ENCODE measurements around the gene DUSP3.

The DUSP3 gene

DNA sequence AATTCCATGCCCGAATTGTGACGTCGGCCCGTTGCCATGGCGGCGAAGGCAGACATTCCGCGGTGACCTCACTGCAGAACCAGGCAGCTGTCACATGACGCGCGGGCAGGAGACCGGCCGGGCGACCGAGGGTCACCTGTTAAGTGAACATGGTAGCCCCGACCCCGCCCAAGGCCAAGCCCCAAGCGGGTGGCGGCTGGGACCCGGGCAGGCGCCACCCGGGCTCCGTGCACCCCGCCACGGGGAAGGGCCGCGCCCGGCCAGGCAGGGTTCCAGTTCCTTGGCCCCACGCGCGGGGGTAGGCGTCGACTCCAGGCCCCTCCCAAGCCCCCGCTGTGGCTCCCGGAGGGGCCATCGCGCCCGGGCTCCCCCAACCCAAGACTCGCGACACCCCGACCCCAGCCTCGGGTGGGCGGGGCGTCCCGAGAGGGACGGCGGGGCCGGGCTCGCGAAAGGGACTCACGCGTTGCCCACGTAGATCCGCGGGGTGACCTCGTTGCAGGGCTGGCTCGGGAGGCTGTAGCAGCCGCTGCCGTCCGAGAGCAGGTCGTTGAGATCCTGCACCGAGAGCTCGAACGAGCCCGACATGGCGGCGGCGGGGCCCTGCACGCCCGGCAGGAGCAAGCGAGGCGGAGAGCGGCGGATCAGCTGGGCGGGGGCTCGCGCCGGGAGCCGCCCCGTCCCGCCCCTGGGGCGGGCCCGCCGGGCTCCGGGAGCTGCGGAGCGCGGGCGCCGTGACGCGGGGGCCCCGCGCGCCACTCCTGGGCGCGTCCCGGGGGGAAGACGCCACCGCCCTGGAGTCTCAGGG lies at the start of gene DUSP3:
Gene DUSP3 (minus strand): TSS at position 641 of the 808 bp plus-strand sequence. CDS start 53 bp downstream, at position 588.
- DNase-seq = peak; percentile 92

DNA sequence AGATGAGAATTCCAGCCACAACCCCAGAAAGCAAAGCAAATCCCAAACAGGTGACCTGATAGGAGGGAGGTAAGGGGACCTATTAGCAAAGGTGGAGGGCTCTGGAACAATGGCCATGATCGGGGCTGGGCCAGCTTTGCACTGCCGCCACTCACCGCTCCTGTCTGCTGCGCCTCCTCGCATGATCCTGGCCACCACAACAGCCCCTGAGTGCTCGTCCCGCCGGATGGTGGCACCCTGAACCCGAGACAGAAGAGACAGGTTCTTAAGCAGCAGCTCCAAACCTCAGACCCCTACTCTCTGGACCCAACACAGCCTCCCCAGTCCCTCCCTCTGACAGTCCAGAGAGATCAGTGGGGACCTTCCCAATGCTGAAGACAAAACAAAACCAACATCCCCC lies 48.8 kb upstream of the DUSP3 start:
- no peak for DNase-seq

DNA sequence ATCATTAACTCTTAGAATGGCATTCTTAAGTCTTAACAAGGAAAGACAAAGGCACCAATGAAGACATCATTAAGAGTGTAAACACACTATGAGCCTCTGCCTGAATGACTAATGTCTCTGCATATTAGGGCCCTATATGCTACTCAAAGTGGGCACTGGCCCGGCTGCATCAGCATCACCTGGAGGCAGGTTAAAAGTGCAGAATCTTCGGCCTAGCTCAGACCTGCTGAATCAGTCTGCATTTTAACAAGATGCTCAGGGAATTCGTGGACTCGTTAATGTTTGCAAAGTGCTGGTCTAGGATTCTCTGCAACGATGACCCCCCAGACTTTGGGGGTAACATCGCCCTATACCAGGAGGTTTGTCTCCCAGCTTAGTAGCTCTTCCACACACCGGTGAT lies 47.4 kb upstream of the DUSP3 start:
- DNase-seq = no peak

DNA sequence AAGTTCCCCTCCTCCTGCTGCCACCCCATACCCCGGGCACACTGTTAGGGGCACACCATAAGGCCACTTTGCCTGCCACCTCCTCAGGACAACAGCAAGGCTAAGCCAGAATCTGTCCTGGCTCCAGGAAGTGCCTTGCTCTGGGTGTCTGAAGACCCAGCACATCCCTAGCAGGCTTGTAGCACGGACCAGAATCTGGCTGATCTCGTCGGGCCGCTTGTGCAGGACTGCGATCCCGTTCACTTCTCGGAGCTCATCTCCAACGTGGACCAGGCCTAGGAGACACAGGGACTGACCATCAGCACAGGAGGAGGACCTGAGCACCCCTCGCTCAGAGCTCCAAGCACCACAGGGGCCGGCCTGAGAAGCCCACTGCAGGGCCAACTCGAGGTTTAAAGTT lies 46.8 kb upstream of the DUSP3 start:
- no peak for DNase-seq

DNA sequence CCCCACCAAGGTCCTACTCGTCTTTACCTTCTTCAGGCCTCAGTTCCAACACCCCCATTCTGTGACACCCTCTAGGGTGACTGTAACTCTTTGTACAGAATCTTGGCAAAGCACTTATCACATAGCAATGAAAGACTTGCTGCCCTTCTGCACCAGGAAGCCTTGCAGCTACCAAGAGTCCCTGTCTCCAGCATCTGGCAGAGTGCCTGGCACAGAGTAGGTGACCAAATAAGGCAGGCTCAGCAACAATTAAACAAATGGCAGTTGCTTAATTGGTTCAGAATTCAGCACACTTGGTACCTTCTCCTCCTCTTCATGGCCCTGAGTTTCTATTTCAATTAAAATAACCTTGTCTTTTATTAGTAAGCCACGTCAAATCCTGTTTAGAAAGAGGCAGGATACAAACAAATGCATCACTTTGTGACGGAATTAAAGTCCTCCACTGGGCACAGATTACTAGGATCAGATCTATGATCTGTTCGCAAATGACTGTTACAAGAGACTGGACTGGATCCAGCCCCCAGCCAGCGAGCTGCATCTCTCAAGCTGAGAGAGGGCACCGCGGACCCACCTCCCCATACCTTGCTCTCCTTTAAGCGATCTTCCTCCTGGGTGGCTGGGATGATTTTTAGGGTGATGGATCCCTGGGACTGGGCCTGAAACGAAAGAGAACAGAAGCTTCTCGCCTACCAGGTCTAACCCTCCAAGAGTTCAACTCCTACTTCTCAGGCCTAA lies 44.7 kb upstream of the DUSP3 start:
- DNase-seq = no peak

DNA sequence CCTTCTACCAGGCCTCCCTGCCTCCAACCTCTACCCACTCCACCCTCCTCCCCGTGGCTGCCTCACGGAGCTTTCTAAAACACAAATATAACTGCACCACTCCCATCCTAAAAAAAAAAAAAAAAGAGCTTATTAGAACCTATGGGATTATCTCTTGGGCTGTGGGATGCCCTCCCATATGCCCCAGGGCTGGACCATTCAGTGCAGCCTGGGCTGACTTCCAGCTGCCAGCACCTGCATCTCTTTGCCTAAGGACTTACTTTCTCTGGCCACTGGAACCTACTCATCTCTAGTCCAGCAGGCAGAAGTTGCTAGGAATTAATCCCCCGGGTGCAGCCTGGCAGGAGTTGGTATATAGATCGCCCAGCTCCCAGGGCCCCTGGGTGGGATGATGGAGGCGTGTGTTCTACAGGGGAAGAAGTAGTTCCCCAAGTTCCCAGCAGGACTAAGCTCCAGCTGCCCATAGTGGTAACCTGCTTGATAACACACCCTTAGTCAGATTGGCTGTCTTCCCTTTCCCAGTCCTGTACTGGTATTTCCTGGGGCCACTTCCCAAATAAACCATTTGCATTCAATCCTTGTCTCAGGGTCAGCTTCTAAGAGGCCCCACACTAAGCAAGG lies 43.9 kb upstream of the DUSP3 start:
- peak; percentile 33 for DNase-seq

DNA sequence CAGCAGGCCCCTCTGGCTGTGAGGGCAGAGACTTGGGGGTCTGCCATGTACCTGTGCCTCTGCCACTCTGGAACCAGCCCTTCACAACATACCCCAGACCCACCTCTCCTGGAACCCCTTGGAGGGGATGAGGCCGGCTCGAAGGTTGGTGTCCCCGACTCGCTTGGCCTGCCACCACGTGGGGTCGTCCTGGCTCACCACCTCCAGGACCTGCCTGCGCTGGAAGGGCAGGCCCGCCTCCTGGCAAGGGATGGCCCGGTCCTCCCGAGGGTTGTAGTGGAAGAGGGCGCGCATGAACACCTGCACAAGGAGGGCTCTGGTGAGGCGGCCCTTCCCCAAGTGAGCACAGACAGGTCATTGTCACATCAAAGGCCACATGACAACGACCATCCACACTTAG lies 42.0 kb upstream of the DUSP3 start:
- DNase-seq = no peak

DNA sequence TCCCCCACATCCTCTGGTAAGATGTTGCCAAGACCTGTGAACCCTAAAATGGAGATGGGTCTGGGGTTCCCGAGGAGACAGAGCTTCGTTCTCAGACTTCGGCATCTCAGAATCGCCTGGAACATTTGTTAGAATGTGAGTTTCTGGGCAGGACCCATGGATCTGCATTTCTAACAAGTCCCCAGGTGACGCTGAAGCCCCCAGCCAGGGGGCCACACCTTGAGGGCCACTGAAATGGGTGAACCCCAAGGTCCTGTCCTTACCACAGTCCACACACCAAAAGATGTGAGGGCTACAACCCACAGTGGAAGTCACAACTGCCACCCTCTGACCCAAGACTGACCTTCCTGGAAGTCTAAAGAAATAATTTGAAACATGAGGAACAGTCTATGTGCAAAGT lies 40.2 kb upstream of the DUSP3 start:
- DNase-seq = no peak

DNA sequence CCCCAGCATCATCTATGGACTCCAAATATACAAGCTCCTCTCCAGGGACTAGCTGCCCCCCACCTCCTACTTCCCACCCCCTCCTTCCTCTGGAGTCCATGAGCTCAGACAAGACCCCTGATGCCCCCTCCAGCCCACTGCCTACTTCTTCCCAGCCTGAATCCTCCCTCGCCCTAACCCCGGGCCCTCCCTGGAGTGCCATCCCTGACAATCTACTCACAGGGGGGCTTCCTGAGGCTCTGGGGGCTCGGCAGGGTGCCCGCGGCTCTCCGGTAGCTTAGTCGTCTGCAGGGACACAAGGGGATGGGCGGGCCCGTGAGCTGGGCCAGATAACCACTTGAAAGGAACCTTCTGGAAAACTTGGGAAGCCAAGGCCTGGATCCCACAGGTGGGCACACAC lies 39.0 kb upstream of the DUSP3 start:
- DNase-seq = no peak

DNA sequence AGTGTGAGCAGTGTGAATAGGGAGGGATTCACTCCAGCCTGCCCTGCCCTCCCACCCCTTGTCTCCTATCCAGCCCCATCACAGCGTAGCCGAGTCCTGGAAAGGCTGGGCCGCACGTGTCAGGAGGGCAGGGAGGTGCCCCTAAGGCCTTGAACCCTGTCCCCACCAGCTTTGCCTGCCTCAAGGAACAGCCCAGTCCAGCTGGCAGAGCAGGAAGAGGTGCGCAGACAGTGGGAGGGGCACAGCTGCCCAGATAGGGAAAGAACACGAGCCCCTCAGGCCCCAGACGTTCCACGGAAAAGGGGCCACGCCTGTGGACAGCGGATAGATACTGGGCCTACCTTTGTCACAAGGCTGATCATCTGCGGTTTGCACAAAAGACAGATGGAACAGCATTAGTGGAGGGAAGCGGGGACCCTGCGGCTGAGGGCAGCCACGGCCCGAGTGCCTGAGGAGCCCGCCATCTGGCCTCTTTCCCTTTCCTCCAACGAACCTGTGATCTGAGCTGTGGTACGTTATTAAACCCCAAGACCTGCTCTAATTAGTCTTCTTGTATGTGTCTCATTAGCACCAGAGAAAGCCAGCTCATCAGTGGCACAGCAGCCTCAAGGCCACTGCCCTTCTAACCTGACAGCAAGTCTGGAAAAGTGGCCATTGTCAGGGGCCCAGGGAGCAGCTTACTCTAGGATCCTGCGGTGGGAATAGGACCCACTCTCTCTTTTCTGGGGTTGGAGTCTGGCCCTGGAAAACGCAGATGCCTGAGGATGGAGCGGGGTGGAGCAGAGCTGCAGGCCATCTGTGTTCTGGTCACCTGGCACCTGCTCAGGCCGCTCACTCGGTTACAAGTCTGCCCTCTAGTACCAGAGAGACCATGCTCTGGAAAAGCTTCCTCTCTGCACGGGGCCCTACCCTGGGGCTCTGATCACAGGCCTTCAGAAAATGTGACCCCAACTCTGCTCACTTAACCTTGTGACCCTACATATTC lies 37.9 kb upstream of the DUSP3 start:
- no peak for DNase-seq

DNA sequence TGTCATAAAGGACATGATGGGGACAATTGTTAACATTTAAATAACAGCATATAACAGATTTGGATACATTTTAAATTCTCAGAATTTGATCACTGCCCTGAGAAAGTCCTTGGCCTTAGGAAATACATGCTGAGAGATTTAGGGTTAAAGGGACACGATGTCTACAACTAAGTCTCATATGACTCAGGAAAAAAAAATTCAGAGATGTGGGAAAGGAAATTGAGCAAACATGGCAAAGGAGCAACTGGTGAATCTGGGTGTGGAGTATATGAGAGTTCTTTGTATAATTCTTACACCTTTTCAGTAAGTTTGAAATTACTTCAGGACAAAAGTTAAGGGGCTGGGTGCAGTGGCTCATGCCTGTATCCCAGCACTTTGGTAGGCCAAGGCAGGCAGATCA lies 35.9 kb upstream of the DUSP3 start:
- peak; percentile 48 for DNase-seq

DNA sequence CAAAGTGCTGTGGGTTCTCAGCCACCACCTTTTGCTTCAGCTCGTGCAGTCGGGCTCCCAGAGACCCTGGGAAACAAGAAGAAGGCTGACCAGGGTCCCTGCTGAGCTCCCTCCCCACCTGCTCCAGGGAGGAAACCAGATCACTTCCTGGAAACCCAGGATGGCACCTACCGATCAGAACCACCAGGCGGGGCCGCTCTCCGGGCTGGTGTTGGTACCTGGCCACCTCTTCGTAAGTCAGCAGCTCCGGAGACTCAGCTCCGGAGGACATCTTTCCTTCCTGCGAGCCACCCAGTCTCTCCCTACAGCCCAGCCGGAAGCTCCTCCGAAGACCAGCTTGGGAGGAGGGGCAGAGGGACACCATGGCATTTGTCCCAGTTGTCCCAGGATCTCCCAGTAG lies 35.2 kb upstream of the DUSP3 start:
- no peak for DNase-seq

DNA sequence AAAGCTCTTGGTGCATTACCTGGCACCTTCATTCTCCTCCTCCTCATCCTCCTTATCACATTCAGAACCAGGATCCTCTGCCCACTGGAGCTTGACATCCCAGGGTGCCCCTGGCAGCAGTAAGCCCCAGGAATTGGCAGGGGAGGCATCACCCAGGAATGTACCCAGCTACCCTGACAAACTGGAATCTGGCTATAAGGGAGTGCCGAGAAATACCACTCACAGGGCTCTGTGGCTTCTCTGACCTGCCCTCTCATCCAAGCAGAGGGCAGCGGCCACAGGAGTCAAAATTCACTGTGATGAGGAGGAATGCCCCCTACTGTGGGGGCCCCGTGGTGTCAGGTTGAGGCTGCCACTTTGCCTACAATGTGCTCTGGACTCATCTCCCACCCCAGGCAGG lies 34.6 kb upstream of the DUSP3 start:
- DNase-seq = no peak

DNA sequence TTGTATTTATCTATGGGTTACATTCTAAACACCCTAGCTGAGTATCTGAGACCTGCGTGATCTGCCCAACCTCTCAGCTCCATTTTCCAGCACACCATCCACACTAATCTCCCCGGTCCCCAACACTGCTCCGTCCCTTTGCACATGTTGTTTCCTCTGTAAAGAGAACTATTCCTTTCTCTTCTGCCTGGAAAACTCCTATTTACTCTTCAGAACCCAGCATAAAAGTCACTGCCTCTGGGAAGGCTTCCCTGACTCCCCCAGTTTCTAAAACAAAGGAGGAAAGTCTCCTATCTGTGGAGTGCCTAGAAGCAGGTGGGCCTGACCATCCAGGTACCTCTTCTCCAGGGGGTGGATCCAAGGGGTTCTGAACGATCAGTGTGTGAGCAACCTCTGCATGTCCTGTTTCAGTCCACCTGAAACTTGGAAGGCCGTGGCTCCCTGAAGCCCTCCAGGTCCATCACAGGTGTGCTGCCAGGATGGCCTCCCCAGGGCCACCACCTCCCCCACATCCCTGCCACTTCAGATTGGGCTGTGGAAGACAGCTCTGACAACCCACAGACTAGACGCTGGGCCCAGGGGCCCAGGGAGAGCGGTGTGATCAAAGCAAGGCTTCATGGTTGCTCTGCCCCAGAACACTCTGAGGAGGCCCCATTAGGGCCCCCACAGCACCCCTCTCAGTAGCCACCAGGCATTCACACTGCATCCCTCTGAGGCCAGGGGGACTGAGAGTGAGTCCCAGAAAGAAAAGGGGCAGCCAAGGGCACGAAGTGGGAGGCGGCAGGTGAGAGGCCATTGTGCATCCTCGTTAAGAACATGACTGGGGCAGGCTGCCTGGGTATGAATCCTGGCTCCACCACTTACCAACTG lies 33.9 kb upstream of the DUSP3 start:
- DNase-seq = no peak

DNA sequence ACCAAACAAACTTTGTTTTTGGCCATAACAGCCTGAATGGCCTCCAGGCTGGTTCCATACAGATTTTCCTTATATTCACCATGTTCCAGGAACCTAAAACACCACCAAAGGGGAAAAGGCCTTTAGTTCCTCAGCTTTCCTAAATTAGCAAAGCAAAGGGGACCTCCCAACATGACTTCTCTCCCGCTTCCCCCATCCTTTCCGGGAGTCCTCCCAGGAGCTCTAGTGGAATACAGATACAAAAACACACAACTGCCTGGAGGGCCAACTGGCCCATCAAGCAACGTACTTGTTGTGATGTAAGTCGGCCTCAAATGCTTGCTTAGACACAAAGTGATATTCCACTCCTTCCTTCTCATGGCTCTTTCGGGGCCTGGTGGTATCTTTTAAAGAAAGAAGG lies 32.0 kb upstream of the DUSP3 start:
- DNase-seq = no peak

DNA sequence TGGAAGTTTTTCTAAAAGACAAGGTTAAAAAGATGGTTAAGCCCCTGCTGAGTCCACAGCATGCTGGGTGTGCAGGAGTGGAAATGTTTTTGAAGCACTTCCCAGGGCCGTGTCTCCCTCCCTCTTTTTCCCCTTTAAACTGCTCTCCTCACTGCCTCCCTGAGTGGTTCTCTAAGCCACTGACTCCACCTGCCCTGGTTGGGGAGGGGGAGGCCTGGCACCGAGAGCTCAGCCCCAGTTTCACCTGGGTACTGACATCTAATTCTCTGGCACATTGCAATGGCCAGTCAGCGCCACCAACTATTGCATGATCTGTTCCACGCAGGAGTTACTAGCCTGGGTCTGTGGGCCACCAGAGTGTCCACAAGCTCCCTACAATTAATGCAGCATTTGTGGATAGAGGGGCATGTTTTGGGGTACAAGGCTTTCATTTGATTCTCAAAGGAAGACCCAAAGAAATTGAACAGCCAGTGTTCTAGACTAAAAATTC lies 31.5 kb upstream of the DUSP3 start:
- DNase-seq = no peak

DNA sequence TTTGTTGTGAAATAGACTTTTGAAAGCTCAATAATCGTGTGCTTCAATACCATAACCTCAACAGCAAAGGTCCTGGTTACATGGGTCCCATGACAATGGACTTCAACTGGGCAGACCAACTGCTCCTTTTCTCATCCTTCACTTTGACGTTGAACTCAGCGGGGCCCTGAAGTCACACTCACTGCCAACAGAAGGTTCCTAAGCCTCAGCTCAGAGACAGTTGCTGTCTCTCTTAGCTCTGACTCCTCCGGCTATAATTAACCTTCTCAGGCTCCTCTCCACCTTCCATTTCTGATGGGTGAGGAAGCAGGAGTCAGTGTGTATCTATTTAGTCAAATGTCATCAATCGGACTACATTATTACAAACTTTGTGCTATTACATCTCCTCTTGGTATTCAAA lies 30.3 kb upstream of the DUSP3 start:
- DNase-seq = no peak

DNA sequence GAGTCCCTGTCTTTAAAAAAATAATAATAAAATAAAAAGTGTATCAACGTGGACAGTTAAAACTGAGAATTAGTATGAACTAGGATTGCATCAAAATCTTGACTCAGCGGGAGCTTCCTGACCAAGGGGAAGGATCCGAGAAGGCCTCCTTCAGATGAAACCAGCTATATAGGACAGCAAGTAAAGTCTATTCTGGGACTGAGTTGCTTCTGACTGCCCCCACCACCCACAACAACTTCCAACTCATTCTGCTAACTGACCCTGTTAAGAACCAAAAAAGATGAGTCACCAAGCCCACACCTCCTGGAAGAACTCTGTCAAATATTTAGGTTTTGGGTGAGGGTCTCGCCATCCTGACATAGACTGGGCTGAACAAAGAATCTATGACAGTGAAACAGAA lies 29.3 kb upstream of the DUSP3 start:
- no peak for DNase-seq

DNA sequence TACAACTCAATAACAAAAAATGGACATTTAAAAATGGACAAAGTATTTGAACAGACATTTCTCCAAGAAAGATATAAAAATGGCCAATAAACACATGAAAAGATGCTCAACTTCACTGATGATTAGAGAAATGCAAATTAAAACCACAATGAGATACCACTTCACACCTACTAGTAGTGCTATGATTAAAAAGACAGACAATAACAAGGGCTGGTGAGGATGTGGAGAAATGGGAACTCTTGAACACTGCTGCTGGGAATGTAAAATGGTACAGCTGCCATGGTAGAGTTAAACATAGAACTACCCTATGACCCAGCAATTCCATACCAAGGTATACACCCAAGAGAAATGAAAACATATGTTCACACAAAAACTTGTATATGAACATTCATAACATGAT lies 26.3 kb upstream of the DUSP3 start:
- no peak for DNase-seq

DNA sequence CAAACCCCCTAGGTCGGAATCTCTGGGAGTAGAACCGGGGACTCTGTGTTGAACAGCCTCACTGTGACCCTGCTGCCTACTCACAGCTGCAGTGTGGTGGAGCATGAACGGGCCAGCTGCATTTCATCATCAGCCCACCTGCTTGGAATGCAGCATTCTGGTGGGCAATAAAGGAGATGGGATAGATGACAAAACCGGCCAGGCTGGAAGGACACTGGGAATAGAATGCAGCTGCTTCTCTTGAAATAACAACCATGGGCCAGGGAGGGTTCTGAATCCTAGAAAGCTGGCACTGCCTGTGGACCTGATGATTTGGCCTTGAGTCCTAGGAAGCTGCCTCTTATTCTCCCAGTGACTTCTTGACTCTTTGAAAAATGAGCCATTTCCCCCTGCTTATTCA lies 25.0 kb upstream of the DUSP3 start:
- no peak for DNase-seq

DNA sequence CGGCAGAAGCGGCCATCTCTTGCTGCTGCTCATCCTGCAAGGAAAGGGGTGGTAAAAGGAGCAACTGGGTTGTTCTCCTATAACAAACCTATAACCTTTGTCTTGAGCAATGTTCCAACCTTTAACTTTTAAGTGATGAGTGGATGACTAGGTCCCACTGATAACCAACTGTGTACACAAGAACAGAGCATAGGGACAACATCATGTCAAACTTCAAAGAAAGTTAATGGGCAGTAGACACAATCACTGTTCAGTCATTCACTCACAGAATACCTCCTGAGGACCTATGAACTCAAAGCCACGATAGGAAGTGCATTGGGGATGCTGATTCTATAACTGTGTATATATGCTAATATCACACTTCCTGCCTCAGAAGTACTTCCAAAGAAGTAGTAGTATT lies 23.1 kb upstream of the DUSP3 start:
- no peak for DNase-seq

DNA sequence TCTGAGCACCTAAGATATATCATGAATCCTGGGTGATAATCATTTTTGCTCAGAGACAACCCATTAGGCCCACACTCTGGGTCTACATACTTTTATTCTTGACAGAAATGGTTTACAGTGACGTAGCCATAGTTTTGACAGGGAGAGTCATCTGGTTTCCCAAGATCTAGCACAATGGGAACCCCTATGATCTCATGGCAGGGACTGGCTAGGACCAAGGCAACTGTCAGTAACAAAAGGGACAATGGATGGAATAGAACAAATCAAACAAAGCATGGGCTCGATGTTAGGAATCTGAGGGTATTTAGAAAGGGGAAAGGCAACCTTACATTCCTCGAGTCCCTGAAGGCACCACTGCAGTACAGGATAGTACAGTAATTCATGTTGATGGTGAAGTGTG lies 22.0 kb upstream of the DUSP3 start:
- DNase-seq = no peak
